Stimulated activated CD8-positive, alpha-beta memory T cell treated with anti-CD3 and anti-CD28 coated beads, Interleukin-15, amount 100 ng/mL, for 48 hours (primary cell): ENCODE measurements around the gene LDLRAD4.

Source experiments
- DNase-seq, 2 donors: peaks; one replicate each; pipeline ENCODE4 v3.0.0-alpha.2; 2020; ENCODE audit warnings: low read depth in 2 of 2

Gene LDLRAD4

GRCh38 chr18:13405305-13406038 is 186.9 kb downstream of the LDLRAD4 start:
- no peak for DNase-seq

DNA sequence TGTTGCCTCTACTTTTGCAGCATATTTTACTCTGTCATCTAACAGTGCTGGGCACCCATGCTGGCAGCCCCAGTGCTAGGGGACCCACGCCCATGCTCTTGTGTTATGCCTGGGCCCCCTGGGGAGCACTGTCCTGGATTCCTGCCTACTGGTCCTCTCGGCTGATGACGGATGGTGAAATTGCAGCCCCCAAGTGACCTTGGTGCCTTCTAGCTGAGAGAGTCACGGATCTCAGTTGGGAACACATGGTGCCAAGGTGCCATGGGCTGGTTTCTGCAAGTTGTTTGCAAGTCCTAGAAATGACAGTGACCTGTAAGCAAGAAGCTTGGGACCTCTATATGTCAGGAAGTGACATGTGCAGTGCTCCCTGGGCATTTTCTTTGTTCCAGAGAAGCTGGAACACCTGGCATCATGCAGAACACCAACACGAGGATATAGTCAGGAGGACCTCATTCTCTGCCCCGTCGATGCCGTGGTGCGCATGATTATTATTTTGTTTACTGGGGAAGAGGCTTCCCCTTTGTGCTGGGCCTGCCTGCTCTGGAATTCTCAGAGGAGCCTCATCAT is 187.6 kb downstream of the LDLRAD4 start:
- no peak for DNase-seq

- DNase-seq: no peak
These were observed 188.2 kb downstream of the LDLRAD4 start for GRCh38 chr18:13406736-13407135.

GRCh38 chr18:13407484-13407883 is 188.9 kb downstream of the LDLRAD4 start:
- no peak for DNase-seq

DNA sequence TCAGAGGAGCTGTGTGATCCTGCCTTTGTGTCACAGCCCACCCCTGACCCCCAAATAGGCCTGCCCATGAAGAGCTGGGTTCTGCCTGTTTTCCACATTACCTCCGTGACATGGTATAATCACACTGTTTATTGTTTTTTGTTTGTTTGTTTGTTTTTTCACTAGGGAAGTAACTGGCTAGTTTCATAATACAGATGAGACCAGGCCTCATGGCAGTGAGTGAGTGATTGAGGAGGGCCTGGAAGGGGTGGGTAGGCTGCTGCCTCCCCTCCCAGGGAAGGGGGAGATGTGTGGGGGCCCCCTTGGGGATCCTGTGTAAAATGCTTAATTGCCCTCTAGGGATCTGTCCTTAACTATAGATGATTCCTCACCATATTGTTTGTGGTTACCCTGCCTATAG is 190.5 kb downstream of the LDLRAD4 start:
- DNase-seq: no peak

- DNase-seq: no peak
These were observed 191.4 kb downstream of the LDLRAD4 start for GRCh38 chr18:13409997-13410396.

GRCh38 chr18:13410471-13410870 is 191.9 kb downstream of the LDLRAD4 start:
- DNase-seq: no peak

DNA sequence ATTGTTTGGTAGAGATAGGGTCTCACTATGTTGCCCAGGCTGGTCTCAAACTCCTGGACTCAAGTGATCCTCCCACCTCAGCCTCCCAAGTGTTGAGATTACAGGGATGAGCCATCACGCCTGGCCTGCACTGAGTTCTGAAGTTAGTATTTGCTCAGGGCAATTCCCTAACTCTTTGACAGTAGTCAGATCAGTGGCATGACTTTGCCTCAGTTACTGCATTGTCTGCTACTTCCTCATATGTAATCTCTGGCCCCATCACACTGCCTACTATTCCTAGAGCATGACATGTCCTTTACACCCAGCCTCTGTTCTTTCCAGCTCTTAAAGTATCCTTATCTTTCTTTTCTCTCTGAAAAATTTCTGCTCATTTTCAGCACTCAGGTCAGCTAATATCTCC is 193.5 kb downstream of the LDLRAD4 start:
- DNase-seq: no peak

- no peak for DNase-seq
These were observed 194.3 kb downstream of the LDLRAD4 start for GRCh38 chr18:13412901-13413300.

- no peak for DNase-seq
These were observed 195.5 kb downstream of the LDLRAD4 start for GRCh38 chr18:13414102-13414501.

GRCh38 chr18:13414521-13414920 is 196.0 kb downstream of the LDLRAD4 start:
- DNase-seq: no peak

DNA sequence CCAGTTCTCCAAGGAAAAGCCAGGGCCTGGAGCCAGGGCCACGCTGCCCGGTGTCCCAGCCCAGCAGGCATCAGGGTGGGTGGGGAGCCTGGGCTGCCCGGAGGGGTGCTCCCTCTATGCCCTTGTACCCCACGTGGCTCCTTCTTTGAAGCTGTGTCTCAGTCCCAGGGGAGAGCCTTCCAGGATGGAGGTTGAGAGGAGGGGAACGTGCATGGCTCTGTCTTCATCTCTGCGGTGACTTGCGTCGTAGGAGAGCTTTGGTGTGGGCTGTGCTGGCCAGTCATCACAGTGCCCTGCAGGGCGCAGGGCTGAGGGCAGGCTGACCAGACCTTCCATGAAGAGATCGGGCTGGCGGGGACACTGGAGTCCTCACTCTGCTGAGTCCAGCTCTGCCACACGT is 197.2 kb downstream of the LDLRAD4 start:
- no peak for DNase-seq

DNA sequence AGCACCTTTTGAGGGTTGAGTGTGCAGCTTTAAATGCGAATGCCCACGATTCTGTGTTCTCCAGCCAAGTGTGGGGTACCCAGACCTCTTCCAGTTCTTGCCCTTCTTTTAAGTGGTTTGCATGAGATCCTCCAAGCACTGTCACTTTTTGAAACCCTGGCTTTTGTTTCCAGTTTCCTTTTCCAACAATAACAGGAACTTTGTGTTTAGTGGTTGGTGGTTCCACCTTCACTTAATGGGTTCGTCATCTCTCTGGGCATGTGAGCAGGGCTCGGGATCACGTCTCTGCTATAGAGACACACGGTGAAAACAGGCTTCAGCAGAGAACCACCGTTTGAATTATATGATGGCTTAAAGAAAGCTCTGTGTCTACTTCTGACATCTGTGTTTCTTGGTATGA is 197.6 kb downstream of the LDLRAD4 start:
- no peak for DNase-seq

GRCh38 chr18:13416848-13417247 is 198.3 kb downstream of the LDLRAD4 start:
- DNase-seq: no peak

DNA sequence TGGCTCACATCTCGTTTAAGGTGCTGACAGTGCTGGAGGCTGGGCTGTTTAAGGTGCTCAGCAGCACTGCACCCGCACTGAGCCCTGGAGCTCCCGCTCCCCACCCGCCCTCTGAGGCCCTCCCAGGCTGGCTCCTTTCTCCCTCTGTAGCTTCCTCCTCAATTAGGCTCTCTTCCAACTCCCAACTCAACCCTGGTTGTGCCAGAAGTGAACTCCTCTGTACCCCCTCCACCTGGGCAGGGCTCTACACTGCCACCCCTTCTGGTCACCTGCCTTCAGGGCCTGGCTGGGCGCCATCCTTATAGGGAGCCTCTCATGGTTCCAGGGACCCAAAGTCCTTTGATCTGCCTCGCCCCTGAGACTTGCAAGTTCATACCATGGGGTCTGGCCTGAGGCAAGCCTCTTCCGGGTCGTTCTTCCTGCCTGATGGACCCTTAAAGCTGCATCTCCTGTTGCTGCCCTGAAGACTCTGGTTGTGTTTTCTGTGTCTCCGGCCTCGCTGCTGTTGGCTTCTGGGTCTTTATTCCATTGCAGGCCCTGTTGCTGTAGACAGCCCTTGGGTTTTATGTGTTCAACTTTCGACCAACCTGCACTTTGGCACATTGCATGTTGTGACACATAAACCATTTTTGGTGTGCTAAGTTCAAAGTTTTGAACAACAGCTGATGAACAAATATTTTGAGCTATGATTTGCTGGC is 199.6 kb downstream of the LDLRAD4 start:
- no peak for DNase-seq

GRCh38 chr18:13420969-13421686 is 202.6 kb downstream of the LDLRAD4 start:
- no peak for DNase-seq

DNA sequence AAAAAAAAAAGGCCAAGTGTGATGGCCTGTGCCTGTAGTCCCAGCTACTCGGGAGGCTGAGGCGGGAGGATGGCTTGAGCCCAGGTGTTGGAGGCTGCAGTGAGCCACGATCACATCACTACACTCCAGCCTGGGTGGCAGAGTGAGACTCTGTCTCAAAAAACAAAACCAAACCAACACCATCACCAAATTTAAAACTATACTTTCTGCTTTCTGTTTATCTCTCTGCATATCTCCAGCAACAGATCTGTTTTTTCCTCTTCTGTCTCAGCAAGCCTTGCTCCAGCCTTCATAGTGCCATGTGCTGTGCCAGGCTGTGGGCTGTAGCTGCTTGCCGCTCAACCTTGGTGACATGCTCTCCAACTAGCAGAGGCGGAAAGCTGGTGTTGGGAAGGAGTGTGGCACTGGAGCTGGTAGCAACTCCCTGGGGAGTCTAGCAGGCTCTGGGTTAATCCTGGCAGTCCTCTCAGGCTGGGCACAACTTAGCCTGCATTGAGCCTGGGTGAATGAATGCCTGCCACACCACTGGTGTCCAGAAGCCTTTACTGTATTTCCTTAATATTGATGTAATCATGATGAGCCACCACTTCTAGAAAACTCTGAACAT is 204.1 kb downstream of the LDLRAD4 start:
- DNase-seq: no peak

GRCh38 chr18:13423352-13423751 is 204.8 kb downstream of the LDLRAD4 start:
- no peak for DNase-seq

DNA sequence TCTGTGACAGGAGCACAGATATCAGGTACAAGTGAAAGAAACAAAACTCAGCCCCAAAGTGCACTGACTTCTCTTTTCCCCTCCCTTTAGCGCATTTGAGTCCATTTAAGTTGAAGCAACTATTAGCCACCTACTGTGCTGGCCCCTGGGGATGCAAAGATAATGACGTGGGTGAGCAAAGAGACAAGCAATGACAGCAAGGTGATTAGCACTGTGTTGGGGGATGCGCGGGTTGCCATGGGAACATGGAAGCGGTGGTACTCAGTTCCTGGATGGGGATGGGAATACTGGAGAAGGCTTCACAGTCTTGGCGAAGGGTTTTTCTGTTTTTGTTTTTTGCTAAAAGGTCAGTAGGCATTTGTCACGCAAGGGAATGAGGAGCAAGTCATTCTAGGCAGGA is 205.8 kb downstream of the LDLRAD4 start:
- DNase-seq: no peak

DNA sequence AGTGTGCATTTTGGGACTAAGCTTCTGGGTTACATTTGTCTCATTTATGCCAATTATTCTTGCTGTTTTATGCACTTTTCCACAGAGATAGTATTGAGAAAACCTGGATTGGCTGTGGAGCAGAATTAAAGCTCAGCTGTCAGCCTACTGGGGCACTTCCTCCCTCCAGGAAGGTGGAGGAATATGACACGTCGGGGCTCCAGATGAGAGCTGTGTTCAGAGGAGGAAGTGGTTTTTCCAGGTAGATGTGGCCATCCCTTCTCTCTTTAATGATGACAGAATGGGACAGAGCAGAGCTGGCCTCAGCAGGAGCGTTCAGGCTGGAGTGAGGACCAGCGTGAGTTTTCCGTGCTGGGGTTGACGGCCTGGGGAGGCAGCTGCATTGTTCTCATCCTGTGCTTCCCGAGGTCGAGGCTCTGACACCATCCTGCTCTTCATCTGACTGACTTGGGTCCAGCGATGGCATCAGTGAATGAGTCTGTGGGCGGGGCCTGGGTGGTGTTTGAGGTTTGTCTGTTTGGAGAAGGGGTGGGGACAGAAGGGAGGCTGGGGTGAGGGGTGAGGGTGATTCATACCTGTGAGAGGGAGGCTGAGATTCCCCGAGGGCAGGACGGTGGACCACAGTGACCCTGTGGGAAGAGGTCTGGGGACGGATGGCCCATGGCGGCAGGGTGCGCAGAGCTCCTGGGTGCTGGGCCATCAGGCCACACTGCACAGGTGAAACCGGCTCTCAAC is 207.0 kb downstream of the LDLRAD4 start:
- peak in 1 of 2 donors; percentile 15 for DNase-seq

GRCh38 chr18:13427354-13427753 is 208.8 kb downstream of the LDLRAD4 start:
- DNase-seq: no peak
